Heart left ventricle (tissue), 16 donors: ENCODE results near the gene HOXC13. TPM values are rescaled to one million over a fixed set of nuclear protein-coding genes. Genes with fewer than 3 reads are reported as not detected.

Source experiments
- ATAC-seq, 4 donors: fragments of 200-7000 bp; cut with Tn5 transposase; one replicate each; pipeline ENCODE4 v1.9.1; 2020 to 2022; ENCODE audit warnings: moderate library complexity in 4 of 4, mild to moderate bottlenecking in 3 of 4, moderate number of reproducible peaks in 1 of 4
- DNase-seq, 5 donors: peaks; one replicate each; pipeline ENCODE4 v3.0.0-alpha.2; 2020
- H3K27ac ChIP-seq, 12 donors: fragments of 200-600 bp; sonication (generic) in 4 of 12; one replicate each; pipeline versions ENCODE4 v1.5.0 to v1.8.0; 2016 to 2022; ENCODE audit warnings: mild to moderate bottlenecking in 2 of 12
- H3K27me3 ChIP-seq, 9 donors: fragments of 200-600 bp; sonication (generic) in 2 of 9; one replicate each; pipeline versions ENCODE4 v1.5.1 to v1.8.0; 2016 to 2022; ENCODE audit warnings: mild to moderate bottlenecking in 3 of 9
- H3K36me3 ChIP-seq, 9 donors: fragments of 200-600 bp; sonication (generic) in 2 of 9; one replicate each; pipeline versions ENCODE4 v1.5.0 to v1.8.0; 2018 to 2022; ENCODE audit warnings: mild to moderate bottlenecking in 2 of 9
- H3K4me1 ChIP-seq, 12 donors: fragments of 200-600 bp; sonication (generic) in 4 of 12; one replicate each; pipeline versions ENCODE4 v1.5.0 to v1.8.0; 2016 to 2022; ENCODE audit warnings: mild to moderate bottlenecking in 3 of 12
- H3K4me3 ChIP-seq, 12 donors: fragments of 200-600 bp; sonication (generic) in 4 of 12; one replicate each; pipeline versions ENCODE4 v1.5.0 to v1.8.0; 2017 to 2022; ENCODE audit warnings: mild to moderate bottlenecking in 9 of 12, moderate library complexity in 4 of 12
- H3K9me3 ChIP-seq, 12 donors: fragments of 200-600 bp; sonication (generic) in 4 of 12; one replicate each; pipeline versions ENCODE4 v1.5.0 to v1.8.0; 2016 to 2022; ENCODE audit warnings: mild to moderate bottlenecking in 1 of 12
- POLR2A ChIP-seq, 2 donors: fragments of 450-650 bp; IDR thresholded peaks; one replicate each; pipeline ENCODE4 v1.6.1; 2017; ENCODE audit warnings: antibody characterized with exemption in 2 of 2, mild to moderate bottlenecking in 2 of 2, moderate library complexity in 2 of 2
- WGBS, 4 donors: extraction: QIAGEN DNeasy Blood & Tissue Kit in 2 of 4; methylation state at CpG; one replicate each; pipeline versions ENCODE4 v1.1.5 to v1.1.7; 2013 to 2018; 5-methylcytosine and 5-hydroxymethylcytosine counted together
- intact Hi-C, 10 donors: fragments of 100-400 bp; cut with DNase I; formaldehyde crosslinking; loops; one replicate each; pipeline versions ENCODE4 v1.11.1 to v1.14.2; 2022
- polyA plus RNA-seq, 2 donors: library from polyadenylated mRNA; stranded (reverse); fragments of 200-250 nt; gene quantifications; one replicate each; pipeline ENCODE4 v1.2.3, GENCODE V29; 2013
- total RNA-seq, 9 donors: library from RNA; depleted of rRNA in 2 of 9; stranded (reverse); fragments of >200 nt in 2 of 9; fragmentation: NEBNext Ultra II Directional in 3 of 9; extraction: Animal tissue kit (Norgen Biotek cat#: 25700) in 3 of 9; gene quantifications; one replicate each; pipeline versions ENCODE4 v1.1.0 to v1.2.4, GENCODE V29; 2016 to 2023
- TF ChIP-seq, protein P1 (sequence below), 12 donors: fragments of 200-600 bp; sonication (generic) in 4 of 12; IDR thresholded peaks; one replicate each; pipeline versions ENCODE4 v1.5.0 to v1.8.0; 2018 to 2022; ENCODE audit warnings: antibody characterized with exemption in 12 of 12, mild to moderate bottlenecking in 5 of 12
- donor health status: ischemic (EF 13 %, LVEDD 7.1; RV severe dilation, severe dysfunction).
- donor health status: healthy with polysubstance abuse.
- donor health status: DM: no; HTN: yes; CAD: no.
- donor health status: DM: no; HTN: no; CAD: no.
- donor health status: ischemic (EF 25% LVEDD 6.9; RV normal size, moderate dysfunction).
- donor health status: ischemic (EF 25% LVEDD 5.7; RV mildly dilated, moderate dysfunction).
- donor health status: healthy.
- donor health status: DM: yes; HTN: yes; CAD: no.
- donor health status: ischemic (EF 35%, LVEDD 5.7; RV mildly dilated, moderate dysfunction).
- donor health status: nonischemic (EF 11% LVEDD 7.7; RV severe dilation, severe dysfunction).
- donor health status: DM: yes; HTN: yes; CAD: no.
- donor health status: PGD.
- donor health status: ischemic (EF 29% LVEDD 5.4; RV normal size, mild dysfunction).
- donor health status: nonischemic (EF 23%, LVEDD 6.1; RV moderate dilation, normal function).

HOXC13 gene
- total and polyA plus RNA-seq, 11 donors: not detected

DNA sequence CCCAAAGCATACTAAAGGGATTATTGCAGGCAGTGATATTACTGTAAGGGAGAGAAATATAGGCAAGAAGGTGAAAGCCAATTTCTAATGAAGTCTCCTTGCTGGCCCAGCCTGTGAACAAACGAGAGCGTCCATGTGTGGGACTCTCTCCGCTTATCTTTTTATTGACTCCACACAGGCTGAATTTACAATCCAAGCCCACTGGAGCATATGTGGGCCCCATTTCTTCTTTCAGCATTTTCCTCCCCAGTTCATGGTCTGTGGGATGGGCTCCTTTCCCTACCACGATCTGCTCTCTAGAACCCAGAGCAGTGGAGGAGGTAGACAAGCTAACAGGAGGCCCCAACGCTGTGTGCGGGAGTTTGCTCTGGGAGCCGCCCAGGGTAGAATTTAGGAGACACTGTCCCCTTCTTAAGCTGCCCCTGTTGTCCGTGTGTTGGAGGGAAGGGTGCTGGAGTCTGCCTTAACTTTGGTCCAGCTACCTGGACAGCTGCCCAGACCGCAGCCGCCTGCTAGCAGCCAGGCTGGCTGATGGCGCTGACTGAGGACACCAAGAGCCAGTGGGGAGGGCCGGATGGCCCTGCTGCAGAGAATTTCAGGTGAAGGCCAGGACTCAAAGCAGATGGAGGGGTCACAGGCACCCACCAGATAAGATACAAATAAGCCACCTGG lies 31.1 kb downstream of the HOXC13 start:
- 11 to 20% (median 14%) methylated on average over 12 of the region's 12 CpGs for WGBS, 4 donors
- Histone ChIP-seq H3K9me3 (no peaks in the 10 kb centered on the region), H3K27ac (no peak overlapping the region), H3K4me1 (peaks cover 0 to 29% (median 11%) of the 10 kb centered on the region in 12 donors), H3K27me3 (peaks cover 78 to 100% (median 99%) of the 10 kb centered on the region in 9 donors), H3K4me3 (no peak overlapping the region), H3K36me3 (no peaks in the 10 kb centered on the region)
- no peak for ATAC-seq
- TF ChIP-seq, protein P1, sequence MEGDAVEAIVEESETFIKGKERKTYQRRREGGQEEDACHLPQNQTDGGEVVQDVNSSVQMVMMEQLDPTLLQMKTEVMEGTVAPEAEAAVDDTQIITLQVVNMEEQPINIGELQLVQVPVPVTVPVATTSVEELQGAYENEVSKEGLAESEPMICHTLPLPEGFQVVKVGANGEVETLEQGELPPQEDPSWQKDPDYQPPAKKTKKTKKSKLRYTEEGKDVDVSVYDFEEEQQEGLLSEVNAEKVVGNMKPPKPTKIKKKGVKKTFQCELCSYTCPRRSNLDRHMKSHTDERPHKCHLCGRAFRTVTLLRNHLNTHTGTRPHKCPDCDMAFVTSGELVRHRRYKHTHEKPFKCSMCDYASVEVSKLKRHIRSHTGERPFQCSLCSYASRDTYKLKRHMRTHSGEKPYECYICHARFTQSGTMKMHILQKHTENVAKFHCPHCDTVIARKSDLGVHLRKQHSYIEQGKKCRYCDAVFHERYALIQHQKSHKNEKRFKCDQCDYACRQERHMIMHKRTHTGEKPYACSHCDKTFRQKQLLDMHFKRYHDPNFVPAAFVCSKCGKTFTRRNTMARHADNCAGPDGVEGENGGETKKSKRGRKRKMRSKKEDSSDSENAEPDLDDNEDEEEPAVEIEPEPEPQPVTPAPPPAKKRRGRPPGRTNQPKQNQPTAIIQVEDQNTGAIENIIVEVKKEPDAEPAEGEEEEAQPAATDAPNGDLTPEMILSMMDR (IDR thresholded peaks at IDR 0.05): no peak
- TF ChIP-seq POLR2A (IDR thresholded peaks at IDR 0.05): no peak
- intact Hi-C loops: no loop called here
- DNase-seq: no peak

DNA sequence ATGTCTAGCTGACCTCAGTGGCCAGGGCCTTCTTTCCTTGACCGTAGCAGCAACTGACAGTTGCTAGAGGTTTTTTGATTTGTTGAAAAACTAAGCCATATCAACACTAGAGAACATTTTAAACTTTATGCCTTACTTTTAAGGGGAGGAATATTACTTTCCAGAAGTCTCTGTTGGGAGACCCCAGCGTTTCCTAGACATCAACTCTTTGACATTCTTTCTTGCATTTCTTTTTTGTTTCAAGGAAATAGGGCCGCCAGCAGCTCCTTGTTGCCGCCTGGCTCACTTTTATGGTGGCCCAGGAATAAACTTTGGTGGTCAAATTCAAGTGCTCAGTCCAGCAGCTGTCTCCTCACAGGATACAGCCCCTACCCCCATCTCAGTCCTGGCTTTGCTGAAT lies 31.8 kb downstream of the HOXC13 start:
- Histone ChIP-seq H3K4me1 (peaks cover 0 to 35% (median 14%) of the 10 kb centered on the region in 12 donors), H3K27me3 (peaks cover 78 to 100% (median 99%) of the 10 kb centered on the region in 9 donors), H3K9me3 (no peaks in the 10 kb centered on the region), H3K4me3 (no peak overlapping the region), H3K27ac (no peak overlapping the region), H3K36me3 (no peaks in the 10 kb centered on the region)
- DNase-seq (no peak), ATAC-seq (no peak)
- intact Hi-C loops: no loop called here
- TF ChIP-seq, protein P1 (IDR thresholded peaks at IDR 0.05): no peak
- TF ChIP-seq POLR2A (IDR thresholded peaks at IDR 0.05): no peak
- 14 to 21% (median 17%) methylated on average over 4 of the region's 4 CpGs for WGBS, 4 donors

DNA sequence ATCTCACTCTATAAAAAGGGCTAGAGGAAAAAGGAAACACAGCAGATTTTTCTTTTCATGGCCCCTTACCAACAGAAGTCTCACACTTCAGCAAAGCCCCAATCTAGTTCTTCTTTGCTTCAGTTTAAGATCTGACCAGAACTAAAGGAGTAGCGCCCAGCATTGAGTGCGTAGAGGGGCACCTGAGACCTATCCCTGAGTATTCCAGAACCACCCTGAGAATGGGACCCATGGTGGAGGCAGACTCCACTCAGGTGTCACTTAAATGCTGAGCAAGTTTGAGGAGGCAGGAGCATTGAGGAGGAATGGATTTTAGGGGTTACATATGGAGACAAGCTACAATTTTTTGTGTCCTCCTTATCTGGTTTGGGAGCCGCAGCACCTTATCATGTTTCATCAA lies 32.5 kb downstream of the HOXC13 start:
- Histone ChIP-seq H3K4me3 (no peak overlapping the region), H3K4me1 (peaks cover 0 to 32% (median 12%) of the 10 kb centered on the region in 12 donors), H3K27me3 (peaks cover 79 to 100% (median 99%) of the 10 kb centered on the region in 9 donors), H3K9me3 (no peaks in the 10 kb centered on the region), H3K27ac (no peak overlapping the region), H3K36me3 (no peaks in the 10 kb centered on the region)
- TF ChIP-seq, protein P1 (IDR thresholded peaks at IDR 0.05): no peak
- TF ChIP-seq POLR2A (IDR thresholded peaks at IDR 0.05): no peak
- 52 to 62% (median 56%) methylated on average over 3 of the region's 3 CpGs for WGBS, 4 donors
- ATAC-seq (no peak), DNase-seq (no peak)
- intact Hi-C loops: no loop called here

DNA sequence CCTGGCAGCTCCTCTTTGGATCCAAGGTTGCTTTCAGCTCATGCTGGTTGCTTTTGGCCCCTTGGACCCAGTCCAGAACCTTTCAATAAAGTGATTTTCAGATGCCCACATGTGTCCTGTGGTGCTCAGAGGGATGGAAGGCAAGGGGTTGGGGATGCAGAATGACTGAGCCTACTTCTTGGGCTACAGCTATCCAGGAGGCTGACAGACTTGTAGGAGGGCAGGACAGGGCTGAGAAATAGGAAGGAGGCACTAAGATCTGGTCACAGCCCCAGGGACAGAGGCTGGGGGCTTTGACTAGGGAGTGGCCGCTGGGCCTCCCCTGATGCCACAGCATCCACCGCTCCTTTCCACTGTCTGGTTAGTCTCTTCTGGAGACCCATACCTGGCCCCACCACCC lies 33.1 kb downstream of the HOXC13 start:
- 30 to 43% (median 41%) methylated on average over 2 of the region's 2 CpGs for WGBS, 4 donors
- Histone ChIP-seq H3K36me3 (no peaks in the 10 kb centered on the region), H3K4me1 (peaks cover 0 to 28% (median 11%) of the 10 kb centered on the region in 12 donors), H3K27ac (no peak overlapping the region), H3K27me3 (peaks cover 78 to 100% (median 99%) of the 10 kb centered on the region in 9 donors), H3K9me3 (no peaks in the 10 kb centered on the region), H3K4me3 (no peak overlapping the region)
- no peak for TF ChIP-seq POLR2A (IDR thresholded peaks at IDR 0.05)
- intact Hi-C loops: no loop called here
- no peak for DNase-seq
- no peak for ATAC-seq
